A673 (cell line): Measurements from ENCODE around the gene ZDHHC11.
"Not testable (repeated sequence)": the region's sequence is repeated elsewhere in the genome, so short reads cannot be mapped to it uniquely, and the experiment has no call there.

Experiments
- EZH2 ChIP-seq: fragments of 200-600 bp; sonication (generic); IDR thresholded peaks from 2 replicates; pipeline ENCODE4 v1.6.1; 2017; ENCODE audit warnings: borderline replicate concordance, low read depth, mild to moderate bottlenecking, mixed read lengths, antibody characterized with exemption, low read length; ENCODE audit not compliant: poor library complexity, severe bottlenecking
- TF ChIP-seq, protein P1 (sequence below): fragments of 300-800, 200-600 bp; sonication (generic); conservative IDR thresholded peaks from 2 replicates; pipeline ENCODE4 v1.5.1; 2017; ENCODE audit warnings: low read depth, mild to moderate bottlenecking, antibody characterized with exemption, low read length, moderate library complexity, mixed read lengths

DNA sequence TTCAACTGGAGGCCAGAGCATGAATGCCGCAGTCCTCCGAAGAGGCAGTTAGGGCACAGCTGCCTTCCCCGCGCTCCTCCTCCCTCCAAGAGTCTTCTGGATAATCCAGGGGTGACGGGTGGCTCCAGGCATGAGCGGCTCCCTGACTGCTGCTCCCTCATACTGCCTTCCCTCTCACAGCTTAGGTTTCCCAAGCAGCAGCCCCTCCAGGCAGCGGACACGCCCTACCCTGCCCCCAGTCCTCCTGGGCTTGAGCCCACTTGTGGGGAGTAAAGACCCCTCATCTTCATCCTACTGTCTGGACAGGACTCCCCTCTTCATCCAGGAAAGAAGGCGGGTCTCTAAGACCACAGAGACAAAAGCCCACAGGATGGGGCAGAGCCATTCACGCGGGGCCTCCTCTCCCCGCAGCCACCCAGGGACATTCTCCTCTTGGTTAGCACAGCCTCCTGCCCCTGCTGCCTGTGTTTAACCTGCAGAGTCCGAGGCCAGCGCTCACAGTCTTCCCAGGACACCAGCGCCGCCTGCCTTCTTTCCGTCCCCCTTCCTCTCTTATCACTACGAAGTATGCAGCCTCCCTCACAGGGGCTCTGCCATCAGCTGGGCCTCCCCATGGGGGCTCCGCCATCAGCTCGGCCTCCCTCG, 5.6 kb downstream of the ZDHHC11 start:
- TF ChIP-seq, protein P1, sequence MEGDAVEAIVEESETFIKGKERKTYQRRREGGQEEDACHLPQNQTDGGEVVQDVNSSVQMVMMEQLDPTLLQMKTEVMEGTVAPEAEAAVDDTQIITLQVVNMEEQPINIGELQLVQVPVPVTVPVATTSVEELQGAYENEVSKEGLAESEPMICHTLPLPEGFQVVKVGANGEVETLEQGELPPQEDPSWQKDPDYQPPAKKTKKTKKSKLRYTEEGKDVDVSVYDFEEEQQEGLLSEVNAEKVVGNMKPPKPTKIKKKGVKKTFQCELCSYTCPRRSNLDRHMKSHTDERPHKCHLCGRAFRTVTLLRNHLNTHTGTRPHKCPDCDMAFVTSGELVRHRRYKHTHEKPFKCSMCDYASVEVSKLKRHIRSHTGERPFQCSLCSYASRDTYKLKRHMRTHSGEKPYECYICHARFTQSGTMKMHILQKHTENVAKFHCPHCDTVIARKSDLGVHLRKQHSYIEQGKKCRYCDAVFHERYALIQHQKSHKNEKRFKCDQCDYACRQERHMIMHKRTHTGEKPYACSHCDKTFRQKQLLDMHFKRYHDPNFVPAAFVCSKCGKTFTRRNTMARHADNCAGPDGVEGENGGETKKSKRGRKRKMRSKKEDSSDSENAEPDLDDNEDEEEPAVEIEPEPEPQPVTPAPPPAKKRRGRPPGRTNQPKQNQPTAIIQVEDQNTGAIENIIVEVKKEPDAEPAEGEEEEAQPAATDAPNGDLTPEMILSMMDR = not testable (repeated sequence)
- not testable (repeated sequence) for TF ChIP-seq EZH2
